Measurements from ENCODE around the gene TMCC1.
"Not testable (repeated sequence)": the region's sequence is repeated elsewhere in the genome, so short reads cannot be mapped to it uniquely, and the experiment has no call there.

Gene TMCC1

DNA sequence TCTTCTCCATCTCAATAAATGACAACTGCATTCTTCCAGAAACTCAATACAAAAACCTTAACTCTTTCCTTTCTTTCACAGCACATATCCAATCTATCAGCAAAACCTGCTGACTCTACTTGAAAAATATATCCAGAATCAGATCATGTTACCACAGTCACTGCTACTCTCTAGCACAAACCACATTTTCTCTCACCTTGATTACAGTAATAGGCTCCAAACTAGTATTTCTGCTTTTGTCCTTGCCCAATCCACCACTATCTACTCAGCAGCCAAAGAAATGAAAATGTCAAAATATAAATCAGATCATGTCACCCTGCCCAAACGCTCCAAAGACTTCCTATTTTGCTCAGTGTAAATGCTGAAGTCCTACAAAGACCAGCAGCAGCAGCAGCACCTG is 15.2 kb downstream of the TMCC1 start:
- Histone ChIP-seq H3K36me3 (ENCODE audit: insufficient read depth, low read length) (peaks cover 38% of the 10 kb centered on the region), H3K9me3 (ENCODE audit: low read depth, low read length) (no peaks in the 10 kb centered on the region), H3K4me3 (no peak overlapping the region), H3K27ac (no peak overlapping the region), H3K9ac (ENCODE audit: insufficient read length) (no peak overlapping the region)
- no peak for DNase-seq (ENCODE audit: low read depth, low spot score)
- TF ChIP-seq POLR2AphosphoS5 (IDR thresholded peaks at IDR 0.05; ENCODE audit: borderline replicate concordance, low read depth, low read length) = no peak
- no peak for TF ChIP-seq EZH2 (IDR thresholded peaks at IDR 0.05)
- TF ChIP-seq FOXP2 (optimal IDR thresholded peaks at IDR 0.05; ENCODE audit: control extremely low read depth, extremely low read length, insufficient read depth) = no peak

DNA sequence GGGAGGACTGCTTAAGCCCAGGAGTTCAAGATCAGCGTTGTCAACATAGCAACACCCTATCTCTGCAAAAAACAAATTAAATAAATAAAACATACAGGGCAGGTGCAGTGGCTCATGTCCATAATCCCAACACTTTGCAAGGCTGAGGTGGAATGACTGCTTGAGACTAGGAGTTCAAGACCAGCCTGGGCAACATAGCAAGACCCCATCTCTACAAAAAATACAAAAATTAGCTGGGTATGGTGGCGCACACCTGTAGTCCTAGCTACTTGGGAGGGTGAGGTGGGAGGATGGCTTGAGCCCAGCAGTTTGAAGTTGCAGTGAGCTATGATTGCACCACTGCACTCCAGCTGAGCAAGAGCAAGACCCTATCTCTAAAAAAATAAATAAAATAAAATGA is 19.0 kb downstream of the TMCC1 start:
- not testable (repeated sequence) for H3K4me3 ChIP-seq; H3K27ac ChIP-seq; H3K9me3 ChIP-seq (ENCODE audit: low read depth, low read length); H3K9ac ChIP-seq (ENCODE audit: insufficient read length); DNase-seq (ENCODE audit: low read depth, low spot score)
- peaks cover 46% of the 10 kb centered on the region for H3K36me3 ChIP-seq (ENCODE audit: insufficient read depth, low read length)

DNA sequence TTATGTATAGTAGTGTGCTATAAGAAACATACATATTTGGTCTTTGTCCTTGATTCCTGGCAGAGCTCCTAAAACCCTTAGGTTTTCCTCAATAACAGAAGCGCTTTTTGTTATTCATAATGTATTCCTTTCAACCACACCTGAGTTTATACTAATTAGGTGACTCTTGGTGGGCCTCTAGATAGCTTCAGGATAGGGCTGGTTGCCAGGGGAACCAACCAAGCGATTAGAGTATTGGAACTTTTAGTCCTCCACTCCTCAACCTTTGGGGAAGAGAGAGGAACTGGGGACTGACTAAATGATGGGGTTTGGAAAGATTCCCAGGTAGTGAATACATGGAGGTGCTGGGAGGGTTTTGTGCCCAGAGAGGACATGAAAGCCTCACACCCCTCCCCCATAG is 24.6 kb downstream of the TMCC1 start:
- H3K9ac ChIP-seq (ENCODE audit: insufficient read length) = no peak overlapping the region
- no peak overlapping the region for H3K4me3 ChIP-seq
- DNase-seq (ENCODE audit: low read depth, low spot score) = no peak
- no peaks in the 10 kb centered on the region for H3K9me3 ChIP-seq (ENCODE audit: low read depth, low read length)
- H3K27ac ChIP-seq = no peak overlapping the region
- TF ChIP-seq POLR2AphosphoS5 (IDR thresholded peaks at IDR 0.05; ENCODE audit: borderline replicate concordance, low read depth, low read length) (no peak), FOXP2 (optimal IDR thresholded peaks at IDR 0.05; ENCODE audit: control extremely low read depth, extremely low read length, insufficient read depth) (no peak), EZH2 (IDR thresholded peaks at IDR 0.05) (no peak)
- H3K36me3 ChIP-seq (ENCODE audit: insufficient read depth, low read length) = peaks cover 18% of the 10 kb centered on the region

DNA sequence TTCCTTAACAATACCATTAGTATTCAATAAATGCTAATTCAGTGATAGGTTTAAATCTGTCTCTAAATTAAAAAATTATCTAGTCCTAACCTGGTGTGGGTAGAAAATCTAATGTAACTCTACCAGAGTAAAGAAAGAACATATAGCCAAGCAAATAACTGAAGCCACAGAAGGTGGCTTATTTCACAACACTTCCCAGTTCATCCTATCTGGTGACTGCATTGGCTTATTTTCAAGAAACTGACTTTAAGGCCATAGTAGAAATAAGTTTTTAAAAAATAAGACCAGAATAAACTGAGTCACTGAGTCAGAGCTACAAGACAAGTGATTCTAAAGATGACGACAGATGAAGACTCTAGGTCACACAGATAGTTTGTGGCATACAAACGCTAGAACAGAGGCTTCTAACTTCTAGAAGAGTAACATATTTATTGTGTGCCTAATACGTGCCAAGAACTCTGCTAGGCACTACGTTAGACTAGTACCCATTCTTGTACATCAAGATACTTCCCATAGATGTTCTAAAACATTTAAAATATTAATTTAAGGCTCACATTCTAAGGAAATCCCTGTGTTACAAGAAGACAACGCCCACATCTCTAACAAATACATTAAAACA is 25.9 kb downstream of the TMCC1 start:
- DNase-seq (ENCODE audit: low read depth, low spot score) = peak; percentile 24
- H3K36me3 ChIP-seq (ENCODE audit: insufficient read depth, low read length) = peaks cover 10% of the 10 kb centered on the region
- peak overlapping the region; percentile 0; the same call in 1 of the 2 replicates for H3K4me3 ChIP-seq
- TF ChIP-seq EZH2 (IDR thresholded peaks at IDR 0.05) (no peak), POLR2AphosphoS5 (IDR thresholded peaks at IDR 0.05; ENCODE audit: borderline replicate concordance, low read depth, low read length) (no peak), FOXP2 (optimal IDR thresholded peaks at IDR 0.05; ENCODE audit: control extremely low read depth, extremely low read length, insufficient read depth) (no peak)
- H3K9me3 ChIP-seq (ENCODE audit: low read depth, low read length) = no peaks in the 10 kb centered on the region
- H3K27ac ChIP-seq = peak overlapping the region; percentile 61; the same call in 1 of the 2 replicates
- no peak overlapping the region for H3K9ac ChIP-seq (ENCODE audit: insufficient read length)

DNA sequence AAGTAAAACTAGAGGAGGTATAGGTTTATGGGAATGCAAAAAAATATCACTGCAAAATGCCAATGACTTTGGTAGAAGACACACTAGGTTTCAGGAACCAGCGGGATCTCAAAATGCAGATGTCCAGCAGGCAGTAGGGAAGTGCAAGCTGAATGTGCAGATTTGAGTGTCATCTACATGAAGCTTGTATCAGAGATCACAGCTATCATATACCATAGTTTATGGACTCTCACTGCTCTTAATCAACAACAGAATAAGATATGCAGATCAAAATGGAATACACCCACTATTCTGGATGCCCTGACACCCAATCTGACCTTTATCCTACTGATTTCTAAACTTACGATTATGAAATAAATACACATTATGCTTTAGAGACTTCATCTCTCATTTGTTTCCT is 27.7 kb downstream of the TMCC1 start:
- Histone ChIP-seq H3K9ac (ENCODE audit: insufficient read length) (no peak overlapping the region), H3K27ac (no peak overlapping the region), H3K36me3 (ENCODE audit: insufficient read depth, low read length) (peaks cover 15% of the 10 kb centered on the region), H3K4me3 (no peak overlapping the region), H3K9me3 (ENCODE audit: low read depth, low read length) (no peaks in the 10 kb centered on the region)
- TF ChIP-seq FOXP2 (optimal IDR thresholded peaks at IDR 0.05; ENCODE audit: control extremely low read depth, extremely low read length, insufficient read depth) (no peak), POLR2AphosphoS5 (IDR thresholded peaks at IDR 0.05; ENCODE audit: borderline replicate concordance, low read depth, low read length) (no peak), EZH2 (IDR thresholded peaks at IDR 0.05) (no peak)
- no peak for DNase-seq (ENCODE audit: low read depth, low spot score)

DNA sequence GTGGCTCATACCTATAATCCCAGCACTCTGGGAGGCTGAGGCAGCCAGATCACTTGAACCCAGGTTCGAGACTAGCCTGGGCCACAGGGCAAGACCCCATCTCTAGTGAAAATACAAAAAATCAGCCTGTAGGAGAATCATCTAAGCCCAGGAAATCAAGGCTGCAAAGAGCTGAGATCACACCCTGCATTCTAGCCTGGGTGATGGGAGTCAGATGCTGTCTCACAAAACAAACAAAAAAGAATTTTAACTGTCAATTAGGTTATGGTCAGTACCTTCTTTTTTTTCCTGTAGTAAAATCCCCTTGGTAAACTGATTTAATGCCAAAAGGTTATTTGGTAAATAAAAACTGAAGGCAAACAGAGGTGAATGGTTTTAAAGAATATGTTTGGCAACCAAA is 29.0 kb downstream of the TMCC1 start:
- Histone ChIP-seq H3K9me3 (ENCODE audit: low read depth, low read length) (no peaks in the 10 kb centered on the region), H3K4me3 (no peak overlapping the region), H3K9ac (ENCODE audit: insufficient read length) (no peak overlapping the region), H3K36me3 (ENCODE audit: insufficient read depth, low read length) (peaks cover 11% of the 10 kb centered on the region; the same call in 1 of the 2 replicates), H3K27ac (no peak overlapping the region)
- TF ChIP-seq POLR2AphosphoS5 (IDR thresholded peaks at IDR 0.05; ENCODE audit: borderline replicate concordance, low read depth, low read length) (no peak), FOXP2 (optimal IDR thresholded peaks at IDR 0.05; ENCODE audit: control extremely low read depth, extremely low read length, insufficient read depth) (no peak), EZH2 (IDR thresholded peaks at IDR 0.05) (no peak)
- DNase-seq (ENCODE audit: low read depth, low spot score) = no peak

DNA sequence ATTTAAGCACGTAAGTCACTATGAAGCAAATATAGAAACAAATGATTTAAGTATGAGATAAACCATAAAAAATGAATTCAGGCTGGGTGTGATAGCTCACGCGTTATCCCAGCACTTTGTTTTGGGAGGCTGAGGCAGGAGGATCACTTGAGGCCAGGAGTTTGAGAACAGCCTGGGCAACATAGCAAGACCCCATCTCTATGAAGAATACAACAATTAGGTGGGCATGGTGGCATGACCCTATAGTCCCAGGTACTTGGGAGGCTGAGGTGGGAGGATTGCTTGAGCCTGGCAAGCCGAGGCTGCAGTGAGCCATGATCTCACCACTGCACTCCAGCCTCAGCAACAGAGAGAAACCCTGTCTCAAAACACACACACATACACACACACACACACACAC is 34.2 kb downstream of the TMCC1 start:
- no peaks in the 10 kb centered on the region for H3K9me3 ChIP-seq (ENCODE audit: low read depth, low read length)
- no peak overlapping the region for H3K4me3 ChIP-seq
- peaks cover 15% of the 10 kb centered on the region for H3K36me3 ChIP-seq (ENCODE audit: insufficient read depth, low read length)
- no peak for TF ChIP-seq EZH2 (IDR thresholded peaks at IDR 0.05)
- no peak for DNase-seq (ENCODE audit: low read depth, low spot score)
- H3K9ac ChIP-seq (ENCODE audit: insufficient read length) = no peak overlapping the region
- H3K27ac ChIP-seq = no peak overlapping the region

DNA sequence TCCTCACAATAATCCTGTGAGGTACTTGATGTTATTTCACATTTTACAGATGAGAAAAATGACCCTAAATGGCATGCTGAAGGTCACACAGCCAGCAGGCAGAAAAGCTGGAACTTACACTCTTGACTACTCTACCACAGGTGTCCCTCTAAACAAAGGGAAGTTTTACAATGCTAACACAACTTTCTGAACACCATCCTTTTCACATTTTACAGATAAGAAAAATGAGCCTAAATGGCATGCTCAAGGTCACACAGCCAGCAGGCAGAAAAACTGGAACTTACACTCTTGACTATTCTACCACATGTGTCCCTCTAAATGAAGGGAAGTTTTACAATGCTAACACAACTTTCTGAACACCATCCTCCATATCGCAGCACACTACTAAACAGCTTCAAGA is 35.6 kb downstream of the TMCC1 start:
- Histone ChIP-seq H3K27ac (no peak overlapping the region), H3K4me3 (no peak overlapping the region), H3K9ac (ENCODE audit: insufficient read length) (no peak overlapping the region), H3K9me3 (ENCODE audit: low read depth, low read length) (no peaks in the 10 kb centered on the region), H3K36me3 (ENCODE audit: insufficient read depth, low read length) (peaks cover 17% of the 10 kb centered on the region)
- TF ChIP-seq EZH2 (IDR thresholded peaks at IDR 0.05) (no peak), FOXP2 (optimal IDR thresholded peaks at IDR 0.05; ENCODE audit: control extremely low read depth, extremely low read length, insufficient read depth) (no peak), POLR2AphosphoS5 (IDR thresholded peaks at IDR 0.05; ENCODE audit: borderline replicate concordance, low read depth, low read length) (no peak)
- no peak for DNase-seq (ENCODE audit: low read depth, low spot score)

DNA sequence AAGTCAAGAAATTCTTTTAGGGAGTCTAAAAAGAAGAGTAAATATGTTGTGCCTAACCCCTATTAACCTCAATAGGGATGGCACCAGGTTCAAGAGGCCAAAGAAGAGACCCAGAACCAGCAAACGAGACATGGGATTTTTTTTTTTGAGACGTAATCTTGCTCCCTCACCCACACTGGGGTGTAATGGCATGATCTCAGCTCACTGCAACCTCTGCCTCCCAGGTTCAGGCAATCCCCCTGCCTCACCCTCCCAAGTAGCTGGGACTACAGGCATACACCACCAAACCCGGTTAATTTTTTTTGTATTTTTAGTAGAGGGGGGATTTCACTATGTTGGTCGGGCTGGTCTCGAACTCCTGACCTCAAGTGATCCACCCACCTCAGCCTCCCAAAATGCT is 36.7 kb downstream of the TMCC1 start:
- H3K4me3 ChIP-seq; H3K9ac ChIP-seq (ENCODE audit: insufficient read length); DNase-seq (ENCODE audit: low read depth, low spot score); H3K9me3 ChIP-seq (ENCODE audit: low read depth, low read length): not testable (repeated sequence)
- Histone ChIP-seq H3K36me3 (ENCODE audit: insufficient read depth, low read length) (peaks cover 23% of the 10 kb centered on the region), H3K27ac (0 out of 2 replicates have a peak overlapping the region, but pooled peaks have one; percentile 52)
